Measurements from ENCODE around the gene WSCD1. TPM values are rescaled to one million over a fixed set of nuclear protein-coding genes. Genes with fewer than 3 reads are reported as not detected.

Gene WSCD1
- total RNA-seq, 1 donor from 2014 or later = 54.1 TPM

DNA sequence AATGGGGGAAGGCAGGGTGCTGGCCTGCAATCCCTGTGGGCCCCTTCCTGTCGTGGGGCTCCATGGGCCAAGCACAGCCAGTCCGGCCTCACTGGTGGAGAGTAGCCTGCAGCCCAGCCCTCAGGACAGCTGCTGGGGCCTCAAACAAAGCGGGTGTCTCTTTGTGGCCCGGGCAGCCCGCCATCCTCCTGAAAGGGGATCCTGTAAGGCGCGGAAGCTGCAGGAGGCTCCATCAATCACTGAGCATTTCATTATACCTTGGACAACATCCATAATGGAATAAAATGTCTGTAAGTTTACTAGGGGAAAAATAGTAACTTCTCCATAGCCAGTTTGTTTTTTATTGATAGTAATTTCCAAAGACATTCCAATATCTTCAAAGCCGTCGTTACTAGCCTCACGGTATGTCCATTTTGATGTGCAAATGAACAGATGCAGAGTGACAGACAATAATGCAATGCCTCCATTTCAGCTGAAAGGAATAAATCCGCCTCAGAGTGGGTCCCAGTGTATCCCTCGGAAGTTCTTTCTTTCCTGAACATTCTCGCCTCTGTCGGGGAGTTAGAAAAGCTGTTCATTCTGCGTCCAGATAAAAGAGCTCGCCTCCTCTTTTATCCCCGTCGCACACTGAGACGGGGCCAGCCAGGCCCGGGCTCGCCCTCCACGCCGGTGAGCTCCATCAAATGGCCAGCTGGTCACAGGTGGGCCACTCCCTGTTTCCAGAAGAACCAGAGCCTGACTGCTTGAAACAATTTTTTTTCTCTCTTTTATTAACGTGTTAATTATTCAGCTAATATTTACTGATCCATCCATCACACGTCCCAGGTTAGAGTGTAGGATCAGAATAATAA lies 14.4 kb downstream of the WSCD1 start:
- no peak for DNase-seq (ENCODE audit: extremely low read depth, low read depth, low spot score)

DNA sequence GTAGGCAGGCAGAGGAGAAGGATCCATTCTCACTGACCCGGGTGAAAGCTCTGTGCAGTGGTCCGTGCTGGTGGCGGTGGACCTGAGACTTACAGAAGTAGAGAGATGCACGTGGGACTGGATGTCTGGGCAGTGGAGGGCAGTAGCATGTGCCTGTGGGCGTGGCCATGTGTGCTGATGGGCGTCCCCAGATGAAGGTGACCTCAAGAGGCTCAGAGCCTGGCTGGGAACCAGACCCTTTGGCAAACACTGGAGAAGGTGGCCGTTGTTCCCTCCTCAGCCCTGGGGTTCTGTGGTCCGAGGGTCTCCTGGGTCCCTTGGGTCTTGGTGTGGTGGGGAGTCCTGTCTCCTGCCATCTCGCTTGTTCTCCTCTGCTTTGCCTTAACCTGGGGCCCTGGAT lies 15.6 kb downstream of the WSCD1 start:
- DNase-seq (ENCODE audit: extremely low read depth, low read depth, low spot score) = no peak

DNA sequence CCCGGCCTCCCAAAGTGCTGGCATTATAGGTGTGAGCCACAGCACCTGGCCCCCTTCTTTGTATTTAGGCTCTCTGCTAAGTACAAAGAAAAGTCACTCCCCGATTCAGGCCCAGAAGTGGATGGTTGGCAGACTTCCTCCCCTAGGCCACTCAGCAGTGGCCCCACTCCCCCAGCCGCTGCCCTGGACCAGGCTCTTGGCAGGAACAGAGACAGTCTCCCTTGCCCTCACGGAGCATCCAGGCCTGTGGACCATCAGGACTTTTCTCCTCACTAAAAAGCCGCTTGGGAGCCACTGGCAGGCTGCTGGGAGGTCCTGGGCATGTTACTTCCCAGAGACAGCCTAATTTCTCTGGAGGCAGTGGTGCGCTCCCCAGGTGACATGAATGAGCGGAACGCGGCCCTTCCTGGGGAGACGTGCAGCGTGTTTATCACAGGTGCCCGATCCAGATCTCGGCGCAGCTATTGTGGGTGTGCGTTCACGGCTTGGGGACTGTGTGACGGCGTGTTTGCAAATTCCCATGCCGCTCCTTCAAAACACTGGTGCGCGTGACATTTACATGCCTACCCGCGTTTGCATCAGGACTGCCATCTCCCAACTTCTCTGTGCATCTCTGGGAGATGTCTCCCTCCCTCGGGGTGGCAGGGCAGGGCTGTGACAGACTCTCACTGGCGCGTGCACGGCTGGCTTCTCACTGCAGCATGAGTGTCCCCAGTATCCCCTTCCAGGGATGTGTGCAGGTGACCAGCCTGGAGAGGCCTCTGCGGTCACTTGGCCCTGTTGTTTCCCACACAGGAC lies 16.6 kb downstream of the WSCD1 start:
- no peak for DNase-seq (ENCODE audit: extremely low read depth, low read depth, low spot score)

DNA sequence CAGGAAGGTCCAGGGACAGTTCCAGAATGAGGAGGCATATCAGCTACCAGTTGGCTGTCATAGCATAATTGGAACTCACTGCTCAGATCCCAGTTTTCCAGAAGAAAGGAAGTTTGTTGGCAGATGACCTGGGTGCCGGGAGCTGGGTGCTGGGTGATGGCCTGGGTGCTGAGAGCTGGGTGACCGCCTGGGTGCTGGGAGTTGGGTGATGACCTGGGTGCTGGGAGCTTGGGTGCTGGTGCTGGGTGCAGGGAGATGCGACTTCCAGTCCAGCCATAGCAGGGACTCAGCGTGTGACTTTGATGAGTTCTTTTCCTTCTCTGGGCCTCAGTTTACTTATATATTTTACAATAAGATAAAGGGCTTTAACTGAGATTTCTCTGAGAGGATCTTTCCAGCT lies 18.0 kb downstream of the WSCD1 start:
- no peak for DNase-seq (ENCODE audit: extremely low read depth, low read depth, low spot score)

DNA sequence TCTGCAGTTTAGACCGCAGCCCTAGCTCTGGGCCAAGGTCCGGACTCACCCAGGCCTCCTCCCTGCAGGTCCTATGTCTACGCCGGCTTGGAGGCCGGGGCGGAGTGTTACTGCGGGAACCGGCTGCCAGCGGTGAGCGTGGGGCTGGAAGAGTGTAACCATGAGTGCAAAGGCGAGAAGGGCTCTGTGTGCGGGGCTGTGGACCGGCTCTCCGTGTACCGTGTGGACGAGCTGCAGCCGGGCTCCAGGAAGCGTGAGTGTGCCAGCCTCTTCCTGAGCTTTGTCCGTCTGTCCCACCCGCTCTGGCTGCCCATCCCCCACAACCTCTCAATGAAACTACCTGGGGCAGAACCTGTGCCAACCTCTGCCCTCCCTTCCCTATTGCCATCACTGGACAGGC lies 20.1 kb downstream of the WSCD1 start:
- DNase-seq (ENCODE audit: extremely low read depth, low read depth, low spot score) = no peak

DNA sequence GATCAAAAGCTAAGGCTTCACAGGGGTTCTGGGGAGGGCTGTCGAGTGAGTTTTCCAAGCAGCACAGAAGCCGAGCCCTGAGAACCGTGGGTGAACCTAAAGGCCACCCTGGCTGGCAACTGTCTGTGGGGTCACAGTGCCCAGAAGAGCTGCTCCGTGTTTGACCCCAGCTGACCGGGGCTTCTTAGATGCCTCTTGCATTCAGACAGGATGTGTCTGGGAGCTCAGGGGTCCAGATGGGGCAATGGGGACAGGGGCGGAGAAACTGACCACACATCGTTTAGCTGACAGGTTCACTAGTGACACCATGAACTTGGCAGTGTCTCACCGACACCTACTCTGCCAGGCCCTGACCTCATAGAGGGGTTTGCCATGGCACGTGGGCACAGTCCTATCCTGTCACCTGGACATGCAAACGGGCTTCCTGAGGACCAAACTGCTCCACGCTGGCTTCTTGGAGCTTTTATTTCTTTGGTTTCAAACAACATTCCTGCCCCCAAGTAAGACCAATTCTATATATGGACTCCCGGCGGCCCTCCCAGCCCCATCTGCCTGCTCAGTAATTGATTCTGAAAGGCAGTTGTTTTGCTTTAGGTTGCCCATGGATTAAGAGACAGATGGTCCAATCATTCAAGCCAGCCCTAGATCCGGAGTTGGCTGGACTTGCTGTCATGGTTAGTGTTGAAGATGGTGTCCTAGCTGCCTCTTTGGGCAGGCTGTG lies 22.2 kb downstream of the WSCD1 start:
- DNase-seq (ENCODE audit: extremely low read depth, low read depth, low spot score) = no peak

DNA sequence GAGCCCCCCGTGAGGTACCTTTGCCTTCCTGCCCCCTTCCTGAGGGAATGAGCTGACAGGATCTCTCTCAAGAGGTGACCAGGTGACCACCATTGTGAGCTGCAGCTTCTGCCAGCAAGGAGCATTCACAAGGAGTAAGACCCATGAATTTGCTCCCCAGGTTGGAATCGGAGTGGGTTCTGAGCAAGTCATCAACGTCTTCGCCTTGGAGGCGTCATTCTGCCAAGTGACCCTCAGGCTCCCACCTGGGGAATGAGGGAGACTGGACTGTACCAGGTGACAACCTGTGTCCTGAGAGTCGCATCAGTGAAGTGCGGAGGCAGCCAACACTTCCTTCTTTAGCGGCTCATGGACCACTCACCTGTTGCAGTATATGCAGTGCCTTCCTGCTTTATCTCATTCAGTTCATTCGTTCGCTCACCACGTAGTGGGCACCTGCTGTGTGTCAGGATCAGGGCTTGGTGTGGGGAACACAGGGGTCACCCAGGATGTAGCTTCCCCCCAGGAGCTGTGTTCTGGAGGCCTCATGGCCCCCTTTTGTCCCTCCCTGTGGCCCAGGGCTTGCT lies 22.8 kb downstream of the WSCD1 start:
- DNase-seq (ENCODE audit: extremely low read depth, low read depth, low spot score) = no peak

DNA sequence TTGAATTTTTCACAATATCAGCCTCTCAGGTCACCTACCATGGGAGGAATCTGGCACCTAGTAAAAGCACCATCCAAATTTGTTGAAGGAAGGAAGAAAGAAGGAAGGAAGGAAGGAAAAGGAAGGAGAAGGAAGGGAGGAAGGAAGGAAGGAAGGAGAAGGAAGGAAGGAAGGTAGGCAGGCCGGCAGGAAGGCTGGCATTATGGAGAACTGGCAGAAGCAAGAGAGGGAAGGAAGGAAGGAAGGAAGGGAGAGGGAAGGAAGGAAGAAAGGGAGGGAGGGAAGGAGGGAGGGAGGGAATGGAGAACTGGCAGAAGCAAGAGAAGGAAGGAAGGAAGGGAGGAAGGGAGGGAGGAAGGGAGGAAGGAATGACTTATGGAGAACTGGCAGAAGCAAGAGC lies 24.3 kb downstream of the WSCD1 start:
- no peak for DNase-seq (ENCODE audit: extremely low read depth, low read depth, low spot score)

DNA sequence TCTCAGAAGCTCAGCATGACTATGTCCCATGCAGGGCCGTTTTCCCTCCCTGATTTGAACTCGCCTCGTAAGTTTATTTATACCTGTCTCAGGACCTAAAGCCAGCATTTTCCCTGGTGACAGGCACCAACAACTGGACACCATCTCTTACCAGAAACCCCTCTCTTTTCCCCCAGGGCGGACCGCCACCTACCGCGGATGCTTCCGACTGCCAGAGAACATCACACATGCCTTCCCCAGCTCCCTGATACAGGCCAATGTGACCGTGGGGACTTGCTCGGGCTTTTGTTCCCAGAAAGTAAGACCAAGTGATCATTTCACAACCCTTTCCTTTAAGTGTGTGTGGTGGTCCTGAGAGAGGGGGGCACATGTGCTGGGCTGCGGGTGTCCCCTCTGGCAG lies 24.7 kb downstream of the WSCD1 start:
- DNase-seq (ENCODE audit: extremely low read depth, low read depth, low spot score) = no peak

DNA sequence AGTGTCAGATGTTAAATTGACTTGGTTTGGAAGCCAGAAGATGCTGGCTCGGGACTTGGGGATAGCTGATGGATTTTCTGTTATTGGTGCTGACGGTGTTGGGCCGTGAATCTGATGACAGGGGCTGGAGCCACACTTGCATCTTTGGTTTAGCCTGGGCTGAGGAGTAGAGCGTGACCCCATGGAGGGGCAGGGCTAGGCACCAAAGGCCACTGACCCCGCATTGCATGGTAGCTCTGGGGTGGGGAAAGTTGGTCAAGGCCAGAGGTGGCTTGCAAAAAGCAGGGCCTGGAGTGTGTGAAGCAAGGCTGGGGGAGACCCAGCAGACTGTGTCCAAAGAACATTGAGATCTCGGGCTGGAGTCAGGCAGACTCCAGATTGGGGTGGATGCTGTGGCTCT lies 25.3 kb downstream of the WSCD1 start:
- no peak for DNase-seq (ENCODE audit: extremely low read depth, low read depth, low spot score)

DNA sequence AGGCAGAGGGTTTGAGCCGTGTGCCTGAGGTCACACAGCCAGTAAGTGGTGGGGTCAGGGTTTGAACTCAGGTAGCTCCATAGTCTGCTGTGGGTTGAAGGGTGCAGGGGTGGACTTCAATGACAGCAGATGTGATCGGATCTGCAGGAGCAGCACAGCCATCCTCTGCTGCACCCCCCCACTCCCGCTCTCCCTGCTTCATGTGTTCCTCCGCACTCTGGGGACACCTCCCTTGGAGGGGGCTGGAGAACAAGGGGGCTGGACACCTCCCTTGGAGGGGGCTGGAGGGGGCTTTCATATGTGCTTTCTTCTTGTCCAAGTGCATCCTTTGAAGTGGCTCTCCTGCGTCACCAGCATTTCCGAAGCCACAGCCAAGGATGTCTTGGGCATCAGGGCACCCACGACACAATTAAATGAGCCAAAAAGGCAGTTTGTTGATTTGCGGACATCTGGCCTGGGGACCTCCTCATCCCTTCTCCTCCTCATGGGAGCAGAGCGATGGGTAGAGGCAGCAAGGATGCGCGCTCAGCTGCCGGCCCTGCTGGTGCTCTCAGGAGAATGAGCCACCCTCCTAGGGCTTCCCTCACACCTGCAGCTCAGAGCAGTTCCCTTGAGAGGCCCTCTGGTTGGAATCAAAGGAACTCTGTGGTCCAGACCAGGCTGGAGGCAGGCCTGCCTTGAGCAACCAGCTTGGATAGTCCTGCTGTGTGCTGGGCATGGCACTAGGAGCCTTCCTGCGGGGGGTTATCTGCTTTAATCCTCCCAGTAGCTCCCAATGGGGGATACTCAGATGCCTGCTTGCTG lies 26.2 kb downstream of the WSCD1 start:
- no peak for DNase-seq (ENCODE audit: extremely low read depth, low read depth, low spot score)

DNA sequence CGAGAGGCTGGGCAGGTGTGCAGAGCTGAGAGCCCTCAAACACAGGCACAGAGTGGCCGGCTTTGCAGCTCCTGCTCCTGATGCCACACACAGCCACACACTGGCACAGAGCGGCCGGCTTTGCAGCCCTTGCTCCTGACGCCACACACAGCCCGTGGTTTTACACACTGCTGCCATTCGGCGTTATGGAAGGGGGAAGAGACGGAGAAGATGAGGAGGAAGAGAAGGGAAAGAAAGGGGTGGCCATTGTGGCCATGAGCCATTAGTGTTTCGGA lies 26.8 kb downstream of the WSCD1 start:
- DNase-seq (ENCODE audit: extremely low read depth, low read depth, low spot score) = no peak

DNA sequence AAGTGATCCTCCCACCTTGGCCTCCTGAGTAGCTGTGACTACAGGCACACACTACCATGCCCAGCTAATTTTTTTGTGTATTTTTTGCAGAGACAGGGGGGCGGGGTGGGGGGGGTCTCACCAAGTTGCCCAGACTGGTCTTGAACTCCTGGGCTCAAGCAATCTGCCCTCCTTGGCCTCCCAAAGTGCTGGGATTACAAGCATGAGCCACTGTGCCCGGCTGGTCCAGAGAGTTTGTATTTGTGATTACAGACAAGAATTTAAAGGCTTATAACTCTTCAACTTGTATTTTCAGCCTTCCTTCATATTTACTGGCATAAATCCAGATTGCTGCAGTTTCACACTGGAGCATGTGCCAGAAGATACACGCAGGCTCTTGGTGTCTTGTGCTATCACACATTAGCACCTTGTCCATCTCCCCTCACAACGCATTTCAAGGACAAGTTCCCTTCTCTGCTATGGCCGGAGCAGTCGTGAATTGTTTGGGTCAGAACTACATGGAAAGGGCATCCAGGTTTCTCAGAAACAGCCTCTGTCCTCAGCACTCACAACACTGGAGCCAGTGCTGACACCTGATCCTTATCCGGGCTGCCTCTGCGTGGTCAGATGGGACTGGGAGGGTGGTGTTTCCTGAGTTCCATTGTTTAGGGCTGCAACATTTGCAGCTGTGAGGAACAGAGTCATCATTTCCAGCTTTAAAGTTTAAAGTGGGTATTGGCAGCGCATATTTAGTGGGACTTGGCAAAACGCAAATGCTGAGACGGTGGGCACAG lies 28.1 kb downstream of the WSCD1 start:
- peak; percentile 88 for DNase-seq (ENCODE audit: extremely low read depth, low read depth, low spot score)

DNA sequence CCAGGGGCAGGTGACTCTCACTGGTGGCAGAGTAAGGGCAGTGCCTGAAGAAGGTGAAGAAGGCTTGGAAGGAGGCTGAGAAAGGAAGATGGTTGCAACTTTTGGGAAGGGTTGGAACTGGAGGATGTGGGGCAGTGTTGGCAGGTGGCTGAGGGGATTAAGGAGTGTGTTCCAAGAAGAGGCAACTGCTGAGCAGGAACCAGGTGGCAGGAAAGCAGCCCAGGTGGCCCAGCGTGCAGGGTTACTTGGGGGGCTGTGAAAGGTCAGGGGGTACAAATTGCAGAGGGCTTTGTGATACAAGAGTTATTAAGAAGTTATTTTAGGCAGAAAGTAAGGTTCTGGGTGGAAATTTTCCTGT lies 28.6 kb downstream of the WSCD1 start:
- DNase-seq (ENCODE audit: extremely low read depth, low read depth, low spot score) = peak; percentile 64

DNA sequence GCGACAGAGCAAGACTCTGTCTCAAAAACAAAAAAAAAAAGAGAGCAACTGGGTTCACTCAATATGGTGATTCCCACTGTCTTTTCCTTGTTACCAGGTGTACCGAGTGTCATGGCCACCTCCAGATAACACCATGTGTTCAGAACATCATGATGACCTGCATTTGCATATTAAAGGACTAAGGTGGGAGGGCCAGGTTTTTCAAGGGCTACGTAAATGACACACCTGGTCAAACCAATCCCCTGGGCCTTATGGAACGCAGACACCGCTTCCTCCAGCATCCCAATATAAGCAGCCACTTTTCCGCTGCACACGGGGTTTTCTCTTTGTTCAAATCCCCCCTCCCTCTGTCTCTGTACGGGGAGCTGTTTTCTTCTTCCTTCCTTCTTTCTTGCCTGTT lies 29.3 kb downstream of the WSCD1 start:
- no peak for DNase-seq (ENCODE audit: extremely low read depth, low read depth, low spot score)

DNA sequence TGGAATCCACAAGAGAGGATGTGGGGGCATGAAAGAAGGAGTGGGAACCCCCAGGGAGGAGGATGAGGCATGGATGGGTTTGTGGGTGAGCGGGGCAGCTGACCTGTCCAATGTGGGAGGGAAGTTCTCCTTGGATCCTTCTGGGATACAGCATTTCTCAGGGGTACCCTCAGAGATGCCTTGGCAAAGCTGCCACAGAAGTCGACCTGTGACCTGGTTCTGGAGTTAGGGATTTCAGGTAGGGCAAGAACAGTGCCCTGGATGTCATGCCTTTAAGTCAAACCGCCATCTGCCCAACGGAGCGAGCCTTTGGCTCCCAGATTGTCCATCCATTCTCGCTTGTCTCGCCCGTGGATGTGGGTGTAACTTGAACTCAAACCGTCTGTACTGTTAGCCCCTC lies 30.0 kb downstream of the WSCD1 start:
- no peak for DNase-seq (ENCODE audit: extremely low read depth, low read depth, low spot score)

DNA sequence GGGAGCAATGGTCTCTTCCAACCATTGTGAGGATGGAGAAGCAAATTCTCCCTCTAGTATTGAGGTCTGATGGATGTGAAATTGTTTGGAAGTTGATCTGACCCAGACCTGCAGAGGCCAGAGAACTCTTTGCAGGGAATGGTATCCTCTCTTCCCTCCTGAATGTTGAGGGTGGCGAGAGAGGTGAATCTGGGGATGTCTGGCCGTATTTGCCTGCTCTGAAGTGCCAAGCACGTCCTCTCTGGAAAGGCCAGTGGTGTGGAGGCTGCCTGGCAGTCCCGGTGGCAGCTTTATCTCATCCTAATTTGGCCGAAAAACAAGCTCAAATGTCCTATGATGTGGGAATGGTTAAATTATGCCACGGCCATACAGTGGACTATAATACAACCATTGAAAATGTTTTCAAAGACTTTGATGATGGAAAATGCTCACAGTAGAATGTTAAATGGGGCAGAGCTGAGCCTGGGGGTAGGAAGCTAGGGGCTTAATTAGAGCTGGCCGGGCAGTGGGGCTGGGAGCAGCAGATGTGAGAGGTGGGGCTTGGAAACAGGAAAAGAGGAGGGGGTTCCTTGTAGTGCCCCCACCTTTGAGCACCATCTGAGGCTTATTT lies 30.8 kb downstream of the WSCD1 start:
- no peak for DNase-seq (ENCODE audit: extremely low read depth, low read depth, low spot score)

DNA sequence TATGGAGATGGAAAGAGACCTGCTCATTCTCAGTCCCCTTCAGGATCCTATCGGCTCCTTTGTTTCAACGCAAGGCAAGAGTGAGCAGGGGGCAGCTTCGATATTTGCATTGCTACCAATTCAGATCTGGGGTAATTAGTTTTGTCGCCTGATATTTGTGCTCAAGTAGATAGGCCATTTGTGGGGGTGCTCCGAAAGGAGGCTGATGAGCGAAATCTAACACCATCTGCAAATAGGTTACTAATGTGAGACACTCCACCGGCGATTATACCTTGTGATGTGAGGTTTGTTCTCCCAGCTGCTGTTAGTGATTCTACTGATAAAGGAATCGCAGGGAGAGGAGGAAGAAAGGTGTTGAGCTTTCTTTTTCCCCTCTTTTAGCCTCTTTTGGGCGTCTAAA lies 31.5 kb downstream of the WSCD1 start:
- no peak for DNase-seq (ENCODE audit: extremely low read depth, low read depth, low spot score)

DNA sequence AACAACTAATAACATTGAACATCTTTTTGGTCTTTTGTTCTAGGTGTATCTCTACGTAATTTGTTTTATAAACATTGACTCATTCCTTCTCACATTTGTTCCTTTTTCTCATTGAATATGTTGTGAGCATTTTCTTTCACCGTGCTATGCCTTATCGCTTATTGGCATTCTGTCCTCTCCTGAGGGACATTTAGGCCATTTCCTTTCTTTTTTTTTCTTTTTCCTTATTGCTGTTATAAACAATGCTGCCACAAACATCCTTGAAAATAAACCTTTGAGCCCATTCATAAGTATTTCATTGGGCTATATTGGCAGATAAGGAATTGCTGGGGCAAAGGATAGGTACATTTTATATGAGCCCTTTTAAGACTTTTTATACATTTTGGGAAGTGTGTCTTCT lies 32.4 kb downstream of the WSCD1 start:
- peak; percentile 39 for DNase-seq (ENCODE audit: extremely low read depth, low read depth, low spot score)
